SKM-1 treated with dmso at 0.1 percent for 144 hours (cell line): ENCODE results near the gene SLIT3.
A peak's percentile ranks its signal among the peaks of the same experiment; 100 is the strongest.

Experiments used
- DNase-seq: peaks from one replicate; lab custom pipeline; 2025; ENCODE audit not compliant: unreplicated experiment; lab: John Stamatoyannopoulos, UW

Gene SLIT3

DNA sequence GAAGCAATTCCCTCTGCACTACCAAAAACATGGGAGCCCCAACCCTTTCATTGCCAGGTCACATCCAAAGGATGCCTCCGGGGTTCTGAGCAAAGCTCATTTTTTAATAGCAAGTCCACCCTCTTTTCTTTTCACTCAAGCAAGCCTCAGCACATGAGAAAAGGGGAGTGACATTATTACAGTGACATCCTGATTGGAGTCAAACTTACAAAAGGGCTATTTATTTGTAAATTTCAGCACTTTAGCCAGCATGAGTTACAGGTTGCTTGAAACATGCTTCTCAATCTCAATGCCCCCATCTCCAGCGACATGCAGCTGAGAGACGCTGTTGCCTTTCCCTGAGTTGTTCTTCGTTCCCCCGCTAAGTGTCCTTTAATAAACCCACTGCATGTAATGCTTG is 483.3 kb downstream of the SLIT3 start:
- no peak for DNase-seq

DNA sequence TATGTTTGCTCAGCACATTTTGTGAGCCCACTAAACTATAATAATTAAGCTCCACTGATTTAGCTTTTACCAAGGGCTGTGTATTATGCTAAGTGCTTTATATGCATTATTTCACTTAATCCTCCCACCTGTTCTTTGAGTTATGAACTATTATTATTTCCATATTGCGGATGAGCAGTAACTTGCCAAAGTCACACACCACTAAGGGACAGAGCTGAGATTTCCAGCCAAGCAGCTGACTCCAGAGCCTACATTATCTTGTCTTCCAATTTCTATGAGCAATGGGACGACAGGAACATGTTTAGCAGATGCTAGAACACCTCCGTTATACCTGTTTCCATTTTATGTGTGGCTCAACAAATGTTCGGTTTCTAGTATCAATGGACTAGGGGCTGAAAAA is 484.3 kb downstream of the SLIT3 start:
- no peak for DNase-seq

DNA sequence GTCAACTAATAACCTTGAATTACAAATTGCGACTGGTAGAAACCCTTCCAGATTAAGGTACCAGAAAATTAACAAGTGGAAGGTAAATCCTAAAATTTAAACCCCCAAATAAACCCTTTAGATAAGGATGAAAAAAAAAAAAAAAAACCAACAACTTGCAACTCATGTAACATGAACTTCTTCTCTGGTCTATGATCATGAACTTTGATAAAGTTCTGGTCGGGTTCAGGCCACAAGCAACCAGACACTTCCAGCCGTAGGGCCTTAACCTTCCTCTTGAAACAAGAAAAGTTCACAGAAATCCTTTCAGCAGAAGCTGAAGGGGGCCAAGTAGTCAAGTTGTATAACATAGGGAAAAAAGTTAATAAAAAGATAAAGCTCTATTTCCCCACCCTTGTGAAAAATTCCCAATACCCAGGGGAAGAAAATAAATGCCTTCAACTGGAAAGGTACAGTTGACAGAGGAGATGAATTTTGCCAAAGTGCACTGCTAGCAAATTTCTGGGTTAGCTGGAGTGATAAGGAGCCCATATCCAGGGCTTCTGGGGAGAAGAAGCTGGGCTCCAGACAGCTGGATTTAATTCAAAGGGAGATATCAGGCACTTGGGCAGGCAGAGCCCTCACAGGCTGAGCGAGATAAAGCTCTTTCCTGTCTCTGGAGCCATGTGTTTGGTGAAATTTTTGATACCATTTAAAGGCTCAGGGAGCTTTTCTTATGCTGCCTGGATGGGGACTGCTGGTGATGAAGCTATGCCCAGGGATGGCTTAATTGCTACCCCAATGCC is 487.6 kb downstream of the SLIT3 start:
- no peak for DNase-seq

DNA sequence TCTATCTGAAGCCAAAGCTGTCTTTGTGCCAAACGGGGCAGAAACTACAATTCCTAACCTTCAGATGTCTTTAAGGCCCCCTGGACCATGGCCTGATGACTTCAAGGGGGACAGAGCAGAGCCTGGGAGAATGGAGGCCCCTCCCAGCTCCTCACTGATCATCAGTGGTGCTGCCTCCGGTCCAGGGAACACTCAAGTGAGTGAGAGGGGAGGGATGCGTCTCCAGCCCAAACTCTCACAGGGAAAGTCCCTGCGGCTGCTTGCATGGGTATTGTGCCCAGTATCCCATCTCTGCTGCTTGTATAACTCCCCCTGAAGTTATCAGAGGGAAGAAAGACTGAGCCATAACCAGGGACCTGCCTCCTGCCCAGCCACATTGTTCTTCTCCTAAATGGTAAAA is 490.3 kb downstream of the SLIT3 start:
- no peak for DNase-seq

DNA sequence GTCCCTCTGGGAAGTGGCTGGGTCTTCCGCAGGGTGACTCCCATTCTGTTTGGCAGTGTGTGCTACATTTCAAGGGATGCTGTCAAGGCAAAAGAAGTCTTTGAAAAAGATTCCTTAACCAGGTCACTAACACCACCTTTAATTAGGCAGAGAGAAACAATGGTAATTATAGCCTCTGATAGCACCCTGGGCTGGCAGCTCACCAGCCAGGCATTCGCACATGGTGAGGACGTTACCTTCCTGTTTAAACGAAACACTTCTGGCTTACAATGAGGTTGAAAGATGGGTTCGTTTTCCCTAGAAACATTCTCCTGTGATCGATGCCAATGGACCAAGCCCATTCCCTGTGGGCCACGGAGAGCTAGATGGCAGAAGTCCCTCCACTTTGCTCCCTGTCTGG is 491.7 kb downstream of the SLIT3 start:
- DNase-seq, result no peak

DNA sequence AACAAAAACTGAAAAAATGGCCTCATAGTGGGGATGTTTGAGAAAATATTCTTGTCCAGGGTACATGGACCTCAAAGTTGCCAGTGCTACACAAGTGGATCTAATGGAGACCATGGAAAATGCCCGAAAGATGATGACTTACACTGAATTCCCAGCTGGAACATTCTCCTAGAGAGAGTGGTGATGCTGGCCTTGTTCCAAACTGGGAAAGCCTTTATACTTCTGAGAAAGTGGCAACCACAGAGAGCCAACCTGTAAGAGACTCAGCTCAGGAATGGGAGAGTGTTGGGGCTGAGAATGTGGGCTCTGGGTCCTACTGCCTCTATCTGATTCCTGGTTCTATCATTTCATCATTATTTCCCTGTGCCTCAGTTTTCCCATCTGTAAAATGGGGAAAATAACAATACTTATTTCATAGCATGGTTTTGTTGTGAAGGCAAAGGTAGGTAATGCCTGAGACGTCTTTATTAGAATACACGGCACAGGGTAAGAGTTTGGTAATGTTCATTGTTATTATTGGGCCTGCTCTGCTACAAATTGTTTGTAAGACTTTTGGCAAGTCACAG is 492.8 kb downstream of the SLIT3 start:
- DNase-seq, result no peak

DNA sequence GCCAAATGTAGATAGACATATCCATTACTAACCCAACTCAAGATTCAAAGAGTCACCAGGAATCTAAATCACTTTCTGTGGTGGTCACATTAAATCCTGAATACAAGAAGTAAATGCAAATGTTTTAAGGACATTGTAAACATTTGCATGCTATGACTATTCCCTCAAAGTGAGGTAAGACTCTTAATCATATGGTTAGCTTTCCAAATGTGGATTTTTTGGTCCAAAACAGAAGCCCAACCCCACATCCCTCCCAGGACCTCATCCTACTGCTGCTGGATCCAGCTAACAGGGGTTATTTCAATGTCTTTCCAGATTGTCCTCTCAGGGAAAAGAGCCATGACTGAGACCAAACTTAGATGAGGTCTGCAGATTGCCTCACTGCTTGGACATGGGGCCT is 493.7 kb downstream of the SLIT3 start:
- no peak for DNase-seq

DNA sequence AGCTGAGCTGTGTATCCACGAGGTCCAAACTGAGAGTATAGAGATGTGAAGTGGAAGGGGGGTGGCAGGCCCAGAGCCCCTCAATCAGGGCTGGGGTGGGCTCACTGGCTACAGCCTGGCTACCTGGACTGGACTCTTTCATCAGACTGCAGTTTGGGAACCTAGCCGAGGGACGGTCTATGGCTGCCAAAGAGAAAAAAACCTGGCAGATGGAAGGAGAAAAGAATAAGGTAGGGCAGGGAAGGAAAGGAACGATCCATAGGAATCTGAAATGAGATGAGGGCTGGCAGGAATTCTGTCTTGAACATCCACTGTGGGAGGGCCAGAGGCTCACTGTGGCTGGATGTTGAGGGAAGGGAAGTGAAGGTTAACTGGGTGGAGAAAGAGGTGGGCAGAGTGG is 497.4 kb downstream of the SLIT3 start:
- DNase-seq, result no peak

DNA sequence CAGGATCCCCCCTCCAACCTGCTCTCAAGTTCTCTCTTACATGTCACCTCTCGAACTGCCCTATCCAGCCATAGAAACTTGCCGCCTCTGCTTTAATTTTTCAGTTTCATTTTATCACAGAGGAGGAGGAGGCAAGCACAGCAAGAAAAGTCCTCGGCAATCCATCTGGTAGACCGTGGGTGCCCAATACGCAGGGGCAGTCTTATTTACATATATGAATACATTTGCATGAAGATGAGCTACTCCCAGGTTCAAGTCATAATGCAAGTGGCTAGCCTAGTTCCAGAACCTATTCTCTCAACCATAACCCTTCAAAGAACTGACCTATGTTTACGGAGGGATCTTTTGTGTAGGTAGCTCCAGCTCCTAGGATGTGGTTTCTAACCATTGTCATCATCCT is 498.6 kb downstream of the SLIT3 start:
- no peak for DNase-seq

DNA sequence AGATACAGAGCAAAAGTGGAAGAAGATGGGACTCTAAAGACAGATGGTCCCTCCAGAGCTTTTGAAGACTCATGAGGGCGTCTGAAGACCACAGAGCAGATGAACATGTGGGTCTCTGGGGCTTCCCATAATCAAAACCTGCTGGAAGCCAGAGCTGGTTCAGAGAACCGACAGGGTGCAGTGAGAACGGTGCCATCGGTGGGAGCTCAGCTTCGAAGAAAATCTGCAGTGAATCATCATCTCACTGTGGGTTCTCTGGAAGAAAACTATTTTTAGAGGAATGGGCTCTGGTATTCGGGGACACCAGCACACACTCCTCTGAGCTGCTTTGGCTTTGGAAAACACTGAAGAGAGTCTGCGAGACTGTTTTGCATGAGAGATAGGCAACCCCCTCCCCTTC is 499.4 kb downstream of the SLIT3 start:
- no peak for DNase-seq

DNA sequence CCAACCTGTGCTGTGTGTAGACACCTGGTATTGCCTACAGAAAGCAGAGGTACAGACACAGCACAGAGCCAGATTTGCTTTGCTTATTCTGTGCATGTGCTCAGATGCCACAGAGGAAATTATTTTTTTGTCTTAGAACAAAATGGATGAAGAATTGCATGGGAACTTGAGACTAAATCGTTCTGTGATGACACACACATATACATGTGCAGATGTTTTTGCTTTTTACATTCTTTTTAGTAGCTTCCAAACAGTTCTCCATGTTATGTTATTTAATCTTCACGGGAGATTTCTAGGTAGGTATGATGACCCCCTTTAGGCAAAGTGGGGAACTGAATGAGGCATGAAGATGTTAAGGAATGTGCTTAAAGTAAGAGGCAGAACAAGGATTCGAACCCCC is 500.2 kb downstream of the SLIT3 start:
- no peak for DNase-seq

DNA sequence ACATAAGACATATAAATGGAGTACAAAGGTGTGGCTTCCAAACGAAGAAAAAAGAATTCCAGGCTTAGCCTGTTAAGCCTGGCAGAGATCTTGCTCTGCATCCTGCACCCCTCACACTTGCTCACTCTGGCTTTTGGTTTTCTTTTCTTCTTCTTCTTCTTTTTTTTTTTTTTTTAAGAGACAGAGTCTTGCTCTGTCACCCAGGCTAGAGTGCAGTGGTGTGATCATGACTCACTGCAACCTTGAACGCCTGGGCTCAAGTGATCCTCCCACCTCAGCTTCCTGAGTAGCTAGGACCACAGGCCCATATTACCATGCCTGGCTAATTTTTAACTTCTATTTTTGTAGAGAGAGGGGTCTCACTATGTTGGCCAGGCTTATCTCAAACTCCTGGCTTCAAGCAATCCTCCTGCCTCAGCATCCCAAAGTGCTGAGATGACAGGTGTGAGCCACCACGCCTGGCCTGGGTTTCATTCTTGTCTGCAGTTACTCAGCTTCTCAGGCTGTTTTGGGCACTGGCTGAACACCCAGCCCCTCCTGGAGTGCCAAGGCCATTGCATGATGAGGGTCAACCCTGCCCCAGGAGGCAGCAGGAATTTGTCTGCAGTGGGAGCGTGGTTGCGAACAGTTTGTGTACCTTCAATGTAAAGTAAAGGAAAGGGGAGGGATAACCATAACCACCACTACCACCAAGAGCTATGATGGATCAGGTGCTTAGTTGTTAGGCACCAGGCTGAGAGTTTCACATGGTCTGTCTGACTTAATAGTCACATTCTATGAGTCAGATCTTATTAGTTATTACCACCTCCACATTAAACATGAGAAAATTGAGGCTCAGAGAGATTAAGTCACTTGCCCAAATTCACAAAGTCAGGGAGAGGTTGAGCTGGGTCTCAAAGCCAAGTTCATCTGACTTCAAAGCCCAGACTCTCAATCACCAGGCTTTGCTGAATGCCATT is 502.6 kb downstream of the SLIT3 start:
- no peak for DNase-seq

DNA sequence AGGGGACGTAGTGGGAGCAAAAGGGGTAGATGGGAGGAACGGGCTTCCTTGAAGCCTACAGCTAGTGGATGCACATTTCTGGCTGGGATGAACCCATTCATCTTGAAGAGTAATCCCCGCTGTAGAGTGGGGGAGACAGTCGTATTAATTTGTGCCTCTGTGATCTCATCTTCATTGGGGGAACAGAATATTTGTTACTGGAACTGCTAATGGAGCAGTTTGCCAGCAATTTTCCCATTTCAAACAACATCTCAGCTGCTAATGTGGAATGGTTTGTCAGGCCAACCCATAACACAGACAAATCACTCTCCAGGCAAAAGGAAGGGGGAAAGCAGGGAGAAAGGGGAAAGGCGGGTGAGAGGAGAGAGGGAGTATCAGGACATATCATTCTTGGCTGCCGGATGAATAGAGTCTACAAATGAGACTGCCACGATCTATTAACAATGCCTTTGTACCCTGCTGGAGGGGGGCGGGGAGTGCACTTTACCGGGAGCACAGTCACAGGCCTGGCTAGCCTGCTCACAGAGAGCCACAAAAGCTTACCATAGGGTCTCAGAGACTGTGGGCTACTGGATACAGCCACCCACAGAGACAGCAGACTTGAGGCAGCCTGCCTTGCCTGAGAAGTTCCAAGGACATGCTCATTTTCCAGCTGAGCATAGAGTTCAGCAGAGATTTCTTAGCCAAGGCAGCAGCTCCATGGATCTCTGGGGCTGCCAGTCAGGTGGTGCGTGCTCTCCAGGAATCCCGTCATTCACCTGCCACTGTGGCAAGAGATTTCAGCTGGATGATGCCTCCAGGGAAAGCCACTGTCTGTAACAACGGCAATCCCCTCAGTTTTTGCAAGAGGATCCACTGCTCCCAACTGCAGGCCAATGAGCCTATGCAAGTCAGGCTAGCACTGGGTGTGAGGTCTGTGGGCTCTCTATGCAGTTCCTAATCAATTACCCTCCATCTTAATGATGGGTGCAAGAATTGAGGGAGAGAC is 504.1 kb downstream of the SLIT3 start:
- no peak for DNase-seq

DNA sequence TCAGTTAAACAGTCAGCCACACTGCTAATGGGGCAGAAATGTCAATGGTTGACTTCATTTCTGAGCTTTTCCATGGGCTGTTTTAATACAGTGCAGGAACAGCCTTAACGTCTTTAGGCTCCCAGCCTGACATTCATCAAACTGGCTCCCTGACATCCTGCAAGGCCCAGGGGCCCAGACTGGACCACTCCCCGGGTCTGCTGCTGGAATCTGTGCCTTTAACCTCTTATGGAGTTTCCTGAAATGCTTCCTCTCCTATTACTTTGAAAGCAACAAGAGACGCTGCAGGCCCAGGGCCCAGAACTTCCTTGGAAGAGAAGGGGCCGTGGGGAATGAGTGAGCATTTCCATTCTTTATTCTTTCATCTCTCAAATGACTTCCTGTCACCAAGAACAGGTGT is 504.9 kb downstream of the SLIT3 start:
- no peak for DNase-seq

DNA sequence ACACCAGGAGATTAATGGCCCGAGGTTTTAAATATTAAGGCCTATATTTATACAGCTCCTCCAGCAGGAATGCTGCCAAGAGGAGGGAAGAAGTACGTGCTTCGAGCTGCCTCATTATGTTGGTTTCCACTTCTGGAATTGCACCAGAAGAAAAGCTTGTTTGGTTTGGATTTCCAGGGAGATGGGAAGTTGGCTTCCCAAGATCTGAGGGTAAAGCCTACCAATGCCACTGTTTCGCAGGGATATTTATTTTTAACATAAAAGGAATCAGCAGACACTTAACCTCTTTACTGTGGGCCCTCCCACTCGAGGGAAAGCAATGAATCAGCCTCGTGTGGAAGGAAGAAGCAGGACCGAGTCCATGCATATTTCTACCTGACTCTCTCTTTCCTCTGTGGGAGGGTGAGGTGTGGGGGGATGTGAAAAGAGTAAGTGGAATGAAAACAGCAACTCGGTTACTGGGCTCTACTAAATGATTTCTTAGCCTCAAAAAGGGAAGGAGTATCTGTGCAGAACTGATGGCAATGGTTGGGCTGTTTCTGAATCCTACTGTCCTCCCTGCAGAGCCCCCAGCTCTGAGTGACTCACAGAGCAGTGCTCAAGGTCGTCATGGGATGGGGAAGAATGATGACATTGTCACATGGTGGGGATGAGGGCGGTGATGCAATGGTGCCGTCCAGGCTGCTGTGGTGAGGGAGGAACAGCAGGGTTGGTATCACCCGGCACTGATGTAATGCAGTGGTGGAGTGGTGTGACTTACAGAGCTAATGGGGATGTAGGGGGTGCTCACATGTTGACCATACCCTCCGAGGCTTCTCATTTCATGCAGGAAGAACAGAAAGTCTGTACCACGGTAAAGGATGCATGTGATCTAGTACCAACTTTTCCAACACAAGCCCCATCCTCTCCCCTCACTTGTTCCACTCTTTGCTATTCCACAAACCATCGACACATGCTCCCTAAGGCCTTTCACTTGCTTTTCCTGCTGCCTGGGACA is 506.8 kb downstream of the SLIT3 start:
- DNase-seq, result peak; percentile 89

DNA sequence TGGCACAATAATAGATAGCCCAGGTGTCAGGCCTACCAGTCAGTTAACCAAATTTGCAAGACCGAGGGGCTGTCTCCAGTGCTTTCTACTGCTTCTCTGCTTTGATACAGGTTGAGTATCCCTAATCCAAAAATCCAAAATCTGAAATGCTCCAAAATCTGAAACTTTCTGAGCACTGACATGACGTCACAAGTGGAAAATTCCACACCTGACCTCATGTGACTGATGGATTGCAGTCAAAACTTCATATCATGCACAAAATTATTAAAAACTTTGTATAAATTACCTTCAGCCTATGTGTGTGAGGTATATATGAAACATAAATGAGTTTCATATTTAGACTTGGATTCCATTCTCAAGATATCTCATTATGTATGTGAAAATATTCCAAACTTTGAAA is 508.3 kb downstream of the SLIT3 start:
- no peak for DNase-seq

DNA sequence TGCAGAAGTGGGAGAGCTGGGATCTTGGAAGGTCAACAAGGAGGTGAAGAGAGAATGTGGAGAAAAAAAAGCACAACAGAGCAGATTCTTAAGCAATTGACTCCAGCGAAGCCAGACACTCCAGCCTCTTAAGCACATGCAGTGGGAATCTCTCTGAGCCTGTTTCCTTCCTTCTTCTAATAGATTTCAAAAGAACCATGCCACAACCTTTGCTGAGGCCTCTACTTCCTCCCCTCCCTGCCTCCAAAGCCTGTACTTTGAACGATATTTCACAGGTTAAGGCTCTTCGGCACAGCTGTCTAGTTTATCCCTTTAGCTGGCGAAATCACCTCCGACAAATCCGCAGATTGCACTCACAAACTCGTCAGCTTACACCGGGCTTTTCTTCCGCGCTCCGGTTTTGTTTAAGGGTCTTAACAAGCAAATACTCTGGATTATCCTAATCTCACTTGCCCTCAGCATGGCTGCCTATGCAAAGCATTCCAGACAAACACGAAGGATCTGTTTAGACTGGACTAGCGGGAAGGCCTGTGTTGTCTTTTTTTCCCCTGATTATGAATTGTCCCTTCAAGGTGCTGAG is 510.2 kb downstream of the SLIT3 start:
- DNase-seq, result peak; percentile 91

DNA sequence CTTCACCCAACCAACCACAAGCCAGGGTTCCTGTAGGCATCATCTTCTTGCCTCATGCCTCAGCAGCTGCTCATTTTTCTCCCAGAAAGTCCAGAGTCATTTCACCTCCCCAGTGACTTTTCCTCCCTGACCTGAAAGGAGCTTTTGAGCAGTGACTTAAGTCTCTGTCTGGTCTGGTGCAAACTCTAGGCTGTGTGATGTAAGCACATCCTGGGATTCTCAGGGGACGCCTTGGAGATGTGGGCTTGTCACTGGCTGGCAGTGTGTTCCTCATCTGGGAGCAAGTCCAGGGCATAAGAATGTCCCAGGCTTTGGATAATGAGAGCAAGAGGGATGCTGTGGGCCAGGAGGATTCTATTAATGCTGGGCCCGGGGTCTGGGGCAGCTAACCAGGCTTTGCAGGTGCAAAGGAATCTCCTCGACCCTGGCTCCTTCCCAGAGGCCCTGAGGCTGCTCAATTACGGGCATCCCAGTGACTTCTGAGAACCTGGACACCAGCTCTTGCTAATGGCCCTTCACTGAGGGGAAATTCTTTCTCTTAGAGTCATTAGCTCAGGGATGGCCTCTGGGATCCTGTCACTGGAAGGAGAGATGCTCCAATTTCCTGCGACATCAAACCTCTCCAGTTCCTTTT is 510.8 kb downstream of the SLIT3 start:
- DNase-seq, result peak; percentile 62

DNA sequence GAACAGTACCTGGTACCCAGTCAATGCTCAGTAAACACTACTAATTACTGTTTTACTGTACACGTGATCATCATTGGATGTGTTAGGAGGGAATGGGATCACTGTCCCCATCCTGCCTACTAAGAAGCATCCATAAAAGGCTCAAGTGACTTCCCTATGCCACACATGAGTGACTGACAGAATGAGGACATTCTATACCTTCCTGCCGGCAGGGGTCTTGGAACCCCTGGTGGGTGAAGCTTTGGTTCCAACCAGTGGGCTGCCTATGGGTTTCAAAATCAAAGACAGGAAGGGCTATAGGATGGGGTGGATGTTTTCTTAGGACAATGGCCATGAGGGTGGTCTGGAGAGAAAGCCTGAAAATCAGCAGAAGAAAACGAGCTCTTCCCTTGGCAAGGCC is 512.2 kb downstream of the SLIT3 start:
- DNase-seq, result no peak
